Transverse colon (tissue), 4 donors: ENCODE data around the gene MMP26.

Source experiments
- CTCF ChIP-seq, 5 experiments: fragments of 200-600 bp in 3 of 5; fragments of 450-650 bp in 2 of 5; sonication (generic) in 3 of 5; IDR thresholded peaks; 1 replicate in 2 of 5; 2 replicates in 3 of 5; pipeline ENCODE4 v1.5.1; 2016 to 2017; ENCODE audit warnings: antibody characterized with exemption in 5 of 5, inconsistent platforms in 3 of 5, mild to moderate bottlenecking in 2 of 5, moderate library complexity in 1 of 5
- EP300 ChIP-seq: sonication (generic); formaldehyde crosslinking; IDR thresholded peaks from one replicate; pipeline ENCODE4 v1.6.1; 2017; ENCODE audit warnings: antibody characterized with exemption, low read depth
- POLR2A ChIP-seq: fragments of 450-650 bp; IDR thresholded peaks from one replicate; pipeline ENCODE4 v1.6.1; 2016; ENCODE audit warnings: antibody characterized with exemption, mild to moderate bottlenecking, moderate library complexity
- POLR2AphosphoS5 ChIP-seq, 3 donors: sonication (generic); formaldehyde crosslinking; IDR thresholded peaks; one replicate each; pipeline ENCODE4 v1.6.1; 2016; ENCODE audit warnings: antibody characterized with exemption in 3 of 3

- TF ChIP-seq CTCF (IDR thresholded peaks at IDR 0.05) (no peak), POLR2A (no peak), EP300 (no peak), POLR2AphosphoS5 (IDR thresholded peaks at IDR 0.05) (no peak)
Measured at GRCh38 chr11:4714300-4714699, 9.7 kb downstream of the MMP26 start.
